DOHH2 (cell line): ENCODE results near the gene HOXD8.

ENCODE experiments used
- H3F3A ChIP-seq: fragments of 200-600 bp; sonication (generic), shearing (Covaris generic); 2 replicates; pipeline ENCODE4 v1.6.0; 2016; ENCODE audit warnings: antibody characterized with exemption, mild to moderate bottlenecking; ENCODE audit not compliant: control insufficient read depth, insufficient read depth
- H3K27ac ChIP-seq: fragments of 200-600 bp; sonication (generic); 2 replicates; pipeline ENCODE4 v1.5.1; 2014; ENCODE audit warnings: low read depth, mild to moderate bottlenecking, low read length, moderate library complexity
- H3K27me3 ChIP-seq: fragments of 200-600 bp; sonication (generic); 2 replicates; pipeline ENCODE4 v1.6.1; 2014; ENCODE audit warnings: mild to moderate bottlenecking, low read length, mixed read lengths; ENCODE audit not compliant: control insufficient read depth
- H3K36me3 ChIP-seq: fragments of 200-600 bp; sonication (generic); 2 replicates; pipeline ENCODE4 v1.6.1; 2014; ENCODE audit warnings: mild to moderate bottlenecking, low read length, moderate library complexity, mixed read lengths; ENCODE audit not compliant: control insufficient read depth
- H3K4me1 ChIP-seq: fragments of 200-600 bp; sonication (generic); 2 replicates; pipeline ENCODE4 v1.6.1; 2014; ENCODE audit warnings: mild to moderate bottlenecking, low read length, mixed read lengths; ENCODE audit not compliant: control insufficient read depth
- H3K4me2 ChIP-seq: fragments of 200-600 bp; sonication (generic); 2 replicates; pipeline ENCODE4 v1.6.0; 2014; ENCODE audit warnings: mild to moderate bottlenecking, low read length, moderate library complexity
- H3K4me3 ChIP-seq: fragments of 200-600 bp; sonication (generic); 2 replicates; pipeline ENCODE4 v1.5.1; 2014; ENCODE audit warnings: mild to moderate bottlenecking, low read length, mixed read lengths
- H3K79me2 ChIP-seq: fragments of 200-600 bp; sonication (generic); 2 replicates; pipeline ENCODE4 v1.6.1; 2014; ENCODE audit warnings: mild to moderate bottlenecking, low read length, mixed read lengths; ENCODE audit not compliant: control insufficient read depth
- H3K9me2 ChIP-seq: fragments of 200-600 bp; sonication (generic); replicated peaks from 2 replicates; pipeline ENCODE4 v1.6.1; 2014; ENCODE audit warnings: mild to moderate bottlenecking, low read length, mixed read lengths; ENCODE audit not compliant: control insufficient read depth
- H3K9me3 ChIP-seq: fragments of 200-600 bp; sonication (generic); 2 replicates; pipeline ENCODE4 v1.6.1; 2014; ENCODE audit warnings: antibody characterized with exemption, low read length, mixed read lengths; ENCODE audit not compliant: control insufficient read depth, insufficient read depth
- H4K20me1 ChIP-seq: fragments of 200-600 bp; sonication (generic); 2 replicates; pipeline ENCODE4 v1.6.0; 2014; ENCODE audit warnings: low read depth, mild to moderate bottlenecking, antibody characterized with exemption, low read length, moderate library complexity; ENCODE audit not compliant: control insufficient read depth, insufficient read depth
- CTCF ChIP-seq: fragments of 200-600 bp; sonication (generic); IDR thresholded peaks from one replicate; pipeline ENCODE4 v1.5.1; 2014; ENCODE audit warnings: antibody characterized with exemption, mild to moderate bottlenecking, low read depth, low read length; ENCODE audit not compliant: poor library complexity, severe bottlenecking
- EZH2phosphoT487 ChIP-seq: fragments of 200-600 bp; sonication (generic); IDR thresholded peaks from 2 replicates; pipeline ENCODE4 v1.6.1; 2017; ENCODE audit warnings: borderline replicate concordance, mild to moderate bottlenecking, antibody characterized with exemption, low read length, moderate library complexity, mixed read lengths

HOXD8 gene

GRCh38 chr2:176157499-176158185 is 28.1 kb downstream of the HOXD8 start:
- H3K27me3 ChIP-seq: no peaks in the 10 kb centered on the region
- no peaks in the 10 kb centered on the region for H3K4me1 ChIP-seq
- H4K20me1 ChIP-seq: no peaks in the 10 kb centered on the region
- no peaks in the 10 kb centered on the region for H3F3A ChIP-seq
- TF ChIP-seq EZH2phosphoT487 (no peak), CTCF (no peak)
- H3K79me2 ChIP-seq: no peaks in the 10 kb centered on the region
- no peak overlapping the region for H3K4me2 ChIP-seq
- no peaks in the 10 kb centered on the region for H3K9me2 ChIP-seq
- no peak overlapping the region for H3K4me3 ChIP-seq
- no peaks in the 10 kb centered on the region; the same call in 1 of the 2 replicates for H3K9me3 ChIP-seq
- H3K36me3 ChIP-seq: no peaks in the 10 kb centered on the region
- no peak overlapping the region for H3K27ac ChIP-seq

DNA sequence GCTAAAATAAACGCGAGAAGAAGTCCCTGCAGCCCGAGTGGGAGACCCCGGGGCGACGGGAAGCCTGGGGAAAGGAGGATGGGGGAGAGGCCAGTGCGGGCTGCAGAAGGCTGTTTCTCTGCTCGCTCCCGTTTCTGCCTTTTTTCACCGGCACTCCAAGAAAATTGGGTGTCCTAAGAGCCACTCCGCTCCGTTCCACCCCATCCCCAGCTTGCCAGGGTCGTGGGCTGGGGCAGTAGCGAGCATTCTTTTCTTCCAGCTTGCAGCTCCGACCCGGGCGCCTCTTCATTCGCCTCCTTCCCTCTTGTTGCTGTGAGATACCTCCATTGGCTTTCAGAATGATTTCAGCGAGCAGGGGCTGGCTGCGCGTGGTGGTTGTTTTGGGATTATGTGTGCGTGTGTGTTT is 28.7 kb downstream of the HOXD8 start:
- Histone ChIP-seq H3K9me3 (no peaks in the 10 kb centered on the region; the same call in 1 of the 2 replicates), H3K4me1 (no peaks in the 10 kb centered on the region), H3K9me2 (no peaks in the 10 kb centered on the region), H3K79me2 (no peaks in the 10 kb centered on the region), H3K4me2 (no peak overlapping the region), H3K4me3 (no peak overlapping the region), H3F3A (no peaks in the 10 kb centered on the region), H4K20me1 (no peaks in the 10 kb centered on the region), H3K36me3 (no peaks in the 10 kb centered on the region), H3K27me3 (no peaks in the 10 kb centered on the region), H3K27ac (no peak overlapping the region)
- TF ChIP-seq CTCF: no peak
- TF ChIP-seq EZH2phosphoT487: no peak

DNA sequence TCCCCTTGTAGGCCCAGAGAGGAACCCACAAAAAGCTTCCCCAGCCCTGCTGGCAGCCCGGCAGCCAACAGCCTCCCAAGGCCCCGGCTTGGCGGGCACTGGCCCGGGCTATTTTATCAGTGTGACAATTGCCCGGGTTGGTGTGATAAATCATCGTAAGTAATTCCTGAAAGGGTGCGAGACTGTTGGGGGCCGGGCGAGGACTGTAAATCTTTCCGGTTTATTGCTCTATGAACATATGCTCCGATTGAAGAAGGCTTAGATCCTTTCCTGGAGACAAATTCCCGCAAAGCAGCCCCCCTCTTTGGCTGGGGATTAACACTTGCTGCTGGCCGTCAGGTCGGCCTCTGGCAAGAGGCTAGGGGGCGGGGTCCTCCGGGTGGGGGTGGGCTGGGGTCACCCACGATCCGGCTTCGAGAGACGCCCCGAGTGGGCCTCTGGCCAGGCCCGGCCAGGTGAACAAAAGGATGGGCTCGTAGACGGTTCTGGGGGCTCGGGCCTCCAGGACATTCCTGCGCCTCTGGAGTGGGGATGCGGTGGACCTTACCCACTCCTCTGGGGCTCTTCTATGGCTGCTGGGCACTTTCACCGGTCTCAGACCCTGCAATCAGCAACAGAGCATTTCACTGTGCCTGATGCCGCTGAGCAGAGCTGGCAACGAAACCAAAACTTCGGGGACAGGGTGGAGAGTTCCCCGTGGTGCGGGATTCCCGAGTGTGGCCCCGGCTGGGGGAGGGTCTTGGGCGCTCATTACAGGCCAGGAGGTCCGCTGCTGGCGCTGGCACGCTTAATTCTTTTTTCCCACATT is 29.6 kb downstream of the HOXD8 start:
- no peaks in the 10 kb centered on the region; the same call in 1 of the 2 replicates for H3K9me3 ChIP-seq
- no peaks in the 10 kb centered on the region for H4K20me1 ChIP-seq
- H3K79me2 ChIP-seq: no peaks in the 10 kb centered on the region
- H3F3A ChIP-seq: no peaks in the 10 kb centered on the region
- H3K4me3 ChIP-seq: no peak overlapping the region
- H3K9me2 ChIP-seq: no peaks in the 10 kb centered on the region
- no peaks in the 10 kb centered on the region for H3K36me3 ChIP-seq
- H3K4me2 ChIP-seq: no peak overlapping the region
- no peaks in the 10 kb centered on the region for H3K27me3 ChIP-seq
- H3K4me1 ChIP-seq: no peaks in the 10 kb centered on the region
- TF ChIP-seq EZH2phosphoT487: no peak
- TF ChIP-seq CTCF: no peak
- no peak overlapping the region for H3K27ac ChIP-seq
